ENCODE results near the gene BASP1. TPM values are rescaled to one million over a fixed set of nuclear protein-coding genes. Genes with fewer than 3 reads are reported as not detected.
"Not testable (repeated sequence)": the region's sequence is repeated elsewhere in the genome, so short reads cannot be mapped to it uniquely, and the experiment has no call there.

BASP1 gene
- total and polyA plus RNA-seq, 7 donors = 7.4 to 18.6 (median 11.1) TPM

DNA sequence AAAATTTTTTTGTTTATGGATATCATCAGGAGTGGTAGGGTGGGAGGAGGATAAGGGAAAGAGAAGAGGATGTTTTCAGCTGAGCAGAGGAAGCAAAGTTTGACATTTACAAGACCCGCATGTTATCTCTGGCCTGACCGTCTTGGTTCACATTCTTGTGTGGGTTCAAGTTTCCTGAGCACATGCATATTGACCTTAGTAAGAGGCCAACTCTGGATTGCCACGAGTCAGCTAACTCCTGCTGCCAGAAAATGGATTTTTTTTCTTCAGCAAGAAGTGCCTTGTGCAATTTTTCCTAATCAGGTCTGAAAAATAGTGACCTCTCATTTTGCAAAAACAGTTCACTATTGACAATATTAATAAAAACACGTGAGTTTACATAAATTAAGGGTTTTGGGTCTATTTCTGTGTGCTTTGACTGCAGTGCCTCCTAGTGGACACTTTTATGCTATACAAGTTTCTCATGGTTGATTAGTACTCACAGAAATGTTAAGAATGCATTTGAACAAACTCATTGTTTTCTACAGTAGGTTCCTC lies 27.1 kb upstream of the BASP1 start:
- TF ChIP-seq POLR2A (IDR thresholded peaks at IDR 0.05) (no peak), EP300 (IDR thresholded peaks at IDR 0.05) (no peak), POLR2AphosphoS5 (IDR thresholded peaks at IDR 0.05) (peak; percentile 31 to 49 (median 34))
- TF ChIP-seq, protein P1, sequence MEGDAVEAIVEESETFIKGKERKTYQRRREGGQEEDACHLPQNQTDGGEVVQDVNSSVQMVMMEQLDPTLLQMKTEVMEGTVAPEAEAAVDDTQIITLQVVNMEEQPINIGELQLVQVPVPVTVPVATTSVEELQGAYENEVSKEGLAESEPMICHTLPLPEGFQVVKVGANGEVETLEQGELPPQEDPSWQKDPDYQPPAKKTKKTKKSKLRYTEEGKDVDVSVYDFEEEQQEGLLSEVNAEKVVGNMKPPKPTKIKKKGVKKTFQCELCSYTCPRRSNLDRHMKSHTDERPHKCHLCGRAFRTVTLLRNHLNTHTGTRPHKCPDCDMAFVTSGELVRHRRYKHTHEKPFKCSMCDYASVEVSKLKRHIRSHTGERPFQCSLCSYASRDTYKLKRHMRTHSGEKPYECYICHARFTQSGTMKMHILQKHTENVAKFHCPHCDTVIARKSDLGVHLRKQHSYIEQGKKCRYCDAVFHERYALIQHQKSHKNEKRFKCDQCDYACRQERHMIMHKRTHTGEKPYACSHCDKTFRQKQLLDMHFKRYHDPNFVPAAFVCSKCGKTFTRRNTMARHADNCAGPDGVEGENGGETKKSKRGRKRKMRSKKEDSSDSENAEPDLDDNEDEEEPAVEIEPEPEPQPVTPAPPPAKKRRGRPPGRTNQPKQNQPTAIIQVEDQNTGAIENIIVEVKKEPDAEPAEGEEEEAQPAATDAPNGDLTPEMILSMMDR (IDR thresholded peaks at IDR 0.05) = peak; percentile 34 to 69 (median 66)
- Histone ChIP-seq H3K27me3 (no peaks in the 10 kb centered on the region), H3K27ac (no peak overlapping the region), H3K4me1 (peaks cover 0 to 11% (median 0%) of the 10 kb centered on the region in 4 donors), H3K36me3 (no peaks in the 10 kb centered on the region), H3K9me3 (no peaks in the 10 kb centered on the region), H3K4me3 (no peak overlapping the region)
- WGBS, 2 donors = 2 to 12% methylated on average over 4 of the region's 4 CpGs
- intact Hi-C loops (cut with DNase I) = loop anchor here (5.0 kb wide), 1 partner anchor 253 kb away; the partner anchor contains the start of gene MYO10
- peak; percentile 77 for DNase-seq

DNA sequence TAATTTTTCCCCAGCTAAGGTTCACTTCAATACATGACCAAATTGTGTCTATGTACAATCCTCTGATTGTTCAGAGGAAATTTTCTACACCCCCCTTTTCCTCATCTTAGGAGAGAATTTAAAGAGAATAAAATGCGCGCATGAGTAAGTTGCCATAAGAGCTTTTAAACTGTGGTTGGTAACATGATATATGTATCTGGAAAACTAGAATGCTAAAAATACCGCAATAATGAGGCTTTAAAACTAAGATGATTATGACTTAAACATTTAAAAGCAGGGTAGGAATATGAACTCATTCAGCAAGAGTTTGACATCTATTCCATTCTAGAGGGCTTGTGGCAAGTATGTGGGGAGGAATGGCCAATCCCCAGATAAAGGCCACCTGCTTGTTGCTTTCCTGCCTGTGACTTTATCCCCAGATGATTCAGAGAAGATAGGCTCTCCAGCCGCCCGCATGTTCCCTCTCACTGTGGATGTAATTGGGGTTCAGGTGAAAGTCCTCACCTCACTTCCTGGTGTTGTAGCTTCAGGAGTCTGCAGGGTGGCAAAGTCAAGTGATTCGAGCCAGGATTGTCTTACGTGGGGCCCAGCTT lies 26.5 kb upstream of the BASP1 start:
- intact Hi-C loops (cut with DNase I) = loop anchor here (5.0 kb wide), 1 partner anchor 254 kb away; the partner anchor contains the start of gene MYO10
- TF ChIP-seq POLR2AphosphoS5 (IDR thresholded peaks at IDR 0.05) = no peak
- TF ChIP-seq, protein P1 (IDR thresholded peaks at IDR 0.05) = peak in 1 of 4 experiments; percentile 9
- no peak for DNase-seq
- Histone ChIP-seq H3K9me3 (no peaks in the 10 kb centered on the region), H3K27me3 (no peaks in the 10 kb centered on the region), H3K36me3 (no peaks in the 10 kb centered on the region), H3K27ac (no peak overlapping the region), H3K4me3 (no peak overlapping the region), H3K4me1 (peaks cover 0 to 11% (median 0%) of the 10 kb centered on the region in 4 donors)
- 41 to 70% methylated on average over 7 of the region's 7 CpGs for WGBS, 2 donors

DNA sequence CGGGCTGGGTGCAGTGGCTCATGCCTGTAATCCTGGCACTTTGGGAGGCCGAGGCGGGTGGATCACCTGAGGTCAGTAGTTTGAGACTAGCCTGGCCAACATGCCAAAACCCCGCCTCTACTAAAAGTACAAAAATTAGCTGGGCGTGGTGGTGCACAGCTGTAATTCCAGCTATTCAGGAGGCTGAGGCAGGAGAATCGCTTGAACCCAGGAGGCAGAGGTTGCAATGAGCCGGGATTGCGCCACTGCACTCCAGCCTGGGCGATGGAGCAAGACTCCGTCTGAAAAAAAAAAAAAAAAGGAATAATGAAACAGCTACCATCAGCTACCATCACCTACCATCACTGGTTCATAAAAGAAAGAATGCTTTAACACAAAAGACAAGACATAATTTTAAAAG lies 25.9 kb upstream of the BASP1 start:
- H3K4me3 ChIP-seq, H3K9me3 ChIP-seq, H3K27ac ChIP-seq, H3K36me3 ChIP-seq, H3K27me3 ChIP-seq, DNase-seq: not testable (repeated sequence)
- H3K4me1 ChIP-seq = peaks cover 0 to 11% (median 0%) of the 10 kb centered on the region in 4 donors
- 38 to 85% methylated on average over 10 of the region's 10 CpGs for WGBS, 2 donors
- intact Hi-C loops (cut with DNase I) = loop anchor here (5.0 kb wide), 1 partner anchor 254 kb away; the partner anchor contains the start of gene MYO10

DNA sequence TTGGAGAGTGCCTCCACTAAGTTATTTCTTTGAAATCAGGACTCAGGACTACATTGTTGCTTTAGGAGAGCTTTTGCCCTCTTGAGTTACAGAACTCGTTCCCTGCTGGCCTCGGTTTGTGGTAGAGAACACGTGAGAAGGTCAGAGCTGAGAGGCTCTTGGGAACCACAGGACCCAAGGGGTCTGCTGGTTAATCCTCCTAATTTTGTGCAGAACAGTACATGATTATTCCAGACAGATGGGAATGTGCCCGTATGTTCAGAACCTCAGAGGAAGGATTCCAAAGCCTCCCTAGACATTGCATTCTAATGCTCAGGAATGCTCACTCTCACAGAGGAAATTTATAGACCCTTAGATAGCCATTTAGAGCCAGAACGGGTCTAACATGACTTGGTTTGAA lies 25.2 kb upstream of the BASP1 start:
- Histone ChIP-seq H3K27me3 (no peaks in the 10 kb centered on the region), H3K27ac (no peak overlapping the region), H3K4me3 (no peak overlapping the region), H3K36me3 (no peaks in the 10 kb centered on the region), H3K9me3 (no peaks in the 10 kb centered on the region), H3K4me1 (peaks cover 0 to 11% (median 0%) of the 10 kb centered on the region in 4 donors)
- TF ChIP-seq EP300 (IDR thresholded peaks at IDR 0.05) (no peak), POLR2AphosphoS5 (IDR thresholded peaks at IDR 0.05) (no peak), POLR2A (IDR thresholded peaks at IDR 0.05) (no peak)
- TF ChIP-seq, protein P1 (IDR thresholded peaks at IDR 0.05) = no peak
- intact Hi-C loops (cut with DNase I) = loop anchor here (5.0 kb wide), 1 partner anchor 255 kb away; the partner anchor contains the start of gene MYO10
- WGBS, 2 donors = 49 to 75% methylated on average over 5 of the region's 5 CpGs
- no peak for DNase-seq

DNA sequence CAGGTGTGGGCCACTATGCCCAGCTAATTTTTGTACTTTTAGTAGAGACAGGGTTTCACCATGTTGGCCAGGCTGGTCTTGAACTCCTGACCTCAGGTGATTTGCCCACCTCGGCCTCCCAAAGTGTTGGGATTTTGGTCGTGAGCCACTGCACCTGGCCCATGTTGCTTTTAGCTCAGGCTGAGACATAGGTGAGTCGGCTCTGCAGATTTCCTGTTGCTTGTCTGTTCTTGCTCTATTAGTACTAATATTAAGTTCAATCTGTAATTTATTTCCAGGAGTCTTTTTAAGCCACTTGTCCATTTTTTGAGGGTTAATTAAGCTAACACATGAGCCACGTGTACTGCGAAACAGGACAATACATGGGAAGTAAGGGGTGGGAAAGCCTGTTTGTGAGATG lies 21.4 kb upstream of the BASP1 start:
- no peaks in the 10 kb centered on the region for H3K36me3 ChIP-seq
- TF ChIP-seq, protein P1 (IDR thresholded peaks at IDR 0.05) = no peak
- TF ChIP-seq POLR2A (IDR thresholded peaks at IDR 0.05) (no peak), POLR2AphosphoS5 (IDR thresholded peaks at IDR 0.05) (no peak), EP300 (IDR thresholded peaks at IDR 0.05) (no peak)
- DNase-seq = no peak
- intact Hi-C loops (cut with DNase I) = no loop called here
- 95 to 96% methylated on average over 5 of the region's 5 CpGs for WGBS, 2 donors
- no peaks in the 10 kb centered on the region for H3K27me3 ChIP-seq
- H3K27ac ChIP-seq = no peak overlapping the region
- no peaks in the 10 kb centered on the region for H3K4me1 ChIP-seq
- H3K4me3 ChIP-seq = no peak overlapping the region
- peaks cover 0 to 5% (median 0%) of the 10 kb centered on the region in 4 donors for H3K9me3 ChIP-seq

Measured in sigmoid colon (tissue), 7 donors.